H9 (cell line): ENCODE measurements around the gene P4HA2. TPM values are rescaled to one million over a fixed set of nuclear protein-coding genes. Genes with fewer than 3 reads are reported as not detected.

Experiments
- DNase-seq: peaks from one replicate; pipeline ENCODE4 v3.0.0-alpha.2; 2017
- H2AFZ ChIP-seq: one replicate; pipeline ENCODE4 v1.6.1; 2013; ENCODE audit warnings: mild to moderate bottlenecking, low read length, control low read depth, moderate library complexity
- H2AK5ac ChIP-seq: 2 replicates; pipeline ENCODE4 v1.6.1; 2013; ENCODE audit warnings: low read length, control low read depth, mixed read lengths; ENCODE audit not compliant: insufficient read length
- H2BK120ac ChIP-seq: one replicate; pipeline ENCODE4 v1.6.1; 2013; ENCODE audit warnings: low read depth, mild to moderate bottlenecking, low read length, control low read depth, inconsistent platforms; ENCODE audit not compliant: poor library complexity, severe bottlenecking
- H2BK12ac ChIP-seq: 2 replicates; pipeline ENCODE4 v1.6.1; 2013; ENCODE audit warnings: low read length, control low read depth, mixed read lengths, low read depth; ENCODE audit not compliant: insufficient read length
- H2BK15ac ChIP-seq: 2 replicates; pipeline ENCODE4 v1.6.1; 2013; ENCODE audit warnings: low read depth, low read length, control low read depth
- H2BK20ac ChIP-seq: one replicate; pipeline ENCODE4 v1.6.1; 2013; ENCODE audit warnings: low read depth, mild to moderate bottlenecking, low read length, control low read depth, inconsistent platforms; ENCODE audit not compliant: poor library complexity, severe bottlenecking
- H2BK5ac ChIP-seq: 2 replicates; pipeline ENCODE4 v1.6.1; 2013; ENCODE audit warnings: low read length, control low read depth, mixed read lengths; ENCODE audit not compliant: insufficient read length
- H3K14ac ChIP-seq: 2 replicates; pipeline ENCODE4 v1.6.1; 2013; ENCODE audit warnings: low read length, control low read depth; ENCODE audit not compliant: insufficient read depth
- H3K18ac ChIP-seq: 2 replicates; pipeline ENCODE4 v1.6.1; 2013; ENCODE audit warnings: low read depth, mild to moderate bottlenecking, mixed read lengths, low read length, control low read depth; ENCODE audit not compliant: insufficient read length
- H3K23ac ChIP-seq: 2 replicates; pipeline ENCODE4 v1.6.1; 2013; ENCODE audit warnings: low read length, control low read depth, mixed read lengths, low read depth; ENCODE audit not compliant: insufficient read length
- H3K23me2 ChIP-seq: 2 replicates; pipeline ENCODE4 v1.6.1; 2013; ENCODE audit warnings: low read depth, mild to moderate bottlenecking, mixed read lengths, low read length, control low read depth; ENCODE audit not compliant: insufficient read length, poor library complexity, severe bottlenecking
- H3K27ac ChIP-seq: 2 replicates; pipeline ENCODE4 v1.5.1; 2013; ENCODE audit warnings: low read length, control low read depth, mixed read lengths, low read depth; ENCODE audit not compliant: insufficient read length
- H3K27me3 ChIP-seq: 2 replicates; pipeline ENCODE4 v1.6.1; 2013; ENCODE audit warnings: low read length, control low read depth, inconsistent platforms; ENCODE audit not compliant: insufficient read depth
- H3K4ac ChIP-seq: 2 replicates; pipeline ENCODE4 v1.6.1; 2013; ENCODE audit warnings: low read depth, mild to moderate bottlenecking, control low read depth, inconsistent platforms, low read length, moderate library complexity
- H3K4me1 ChIP-seq: 2 replicates; pipeline ENCODE4 v1.6.1; 2013; ENCODE audit warnings: low read length, control low read depth, inconsistent platforms; ENCODE audit not compliant: insufficient read depth
- H3K4me2 ChIP-seq: 2 replicates; pipeline ENCODE4 v1.6.1; 2013; ENCODE audit warnings: low read length, control low read depth, mixed read lengths; ENCODE audit not compliant: insufficient read length, insufficient read depth
- H3K56ac ChIP-seq: 2 replicates; pipeline ENCODE4 v1.6.1; 2013; ENCODE audit warnings: low read depth, mild to moderate bottlenecking, mixed read lengths, low read length, control low read depth; ENCODE audit not compliant: insufficient read length
- H3K79me1 ChIP-seq: 2 replicates; pipeline ENCODE4 v1.6.1; 2013; ENCODE audit warnings: low read depth, mild to moderate bottlenecking, moderate library complexity, low read length, control low read depth, inconsistent platforms; ENCODE audit not compliant: insufficient read depth, poor library complexity, severe bottlenecking
- H3K79me2 ChIP-seq: 2 replicates; pipeline ENCODE4 v1.6.1; 2013; ENCODE audit warnings: low read length, control low read depth, inconsistent platforms; ENCODE audit not compliant: insufficient read depth
- H3K9ac ChIP-seq: 2 replicates; pipeline ENCODE4 v1.6.1; 2013; ENCODE audit warnings: low read length, control low read depth, mixed read lengths; ENCODE audit not compliant: insufficient read length; ENCODE audit errors: extremely low read depth
- H3K9me3 ChIP-seq: one replicate; pipeline ENCODE4 v1.6.1; 2013; ENCODE audit warnings: low read depth, low read length, inconsistent platforms; ENCODE audit not compliant: control insufficient read depth
- H3T11ph ChIP-seq: one replicate; pipeline ENCODE4 v1.6.1; 2013; ENCODE audit warnings: mild to moderate bottlenecking, low read length, control low read depth, inconsistent platforms
- H4K20me1 ChIP-seq: one replicate; pipeline ENCODE4 v1.6.1; 2013; ENCODE audit not compliant: control insufficient read depth, insufficient read length, insufficient read depth
- H4K5ac ChIP-seq: 2 replicates; pipeline ENCODE4 v1.6.1; 2013; ENCODE audit warnings: low read depth, mild to moderate bottlenecking, mixed read lengths, low read length, control low read depth; ENCODE audit not compliant: insufficient read length
- H4K8ac ChIP-seq: replicated peaks from 2 replicates; pipeline ENCODE4 v1.6.1; 2013; ENCODE audit warnings: low read length, control low read depth, mixed read lengths, low read depth; ENCODE audit not compliant: insufficient read length
- H4K91ac ChIP-seq: 2 replicates; pipeline ENCODE4 v1.6.1; 2013; ENCODE audit warnings: low read depth, mild to moderate bottlenecking, moderate library complexity, mixed read lengths, low read length, control low read depth; ENCODE audit not compliant: insufficient read length
- H3K27ac Mint-ChIP-seq, 3 experiments: 2 replicates in 2 of 3; 3 replicates in 1 of 3; pipeline ENCODE4 v1.8.0; 2020 to 2021; ENCODE audit warnings: mixed read lengths in 3 of 3, mild to moderate bottlenecking in 1 of 3, moderate library complexity in 1 of 3
- H3K27me3 Mint-ChIP-seq: 2 replicates; pipeline ENCODE4 v1.8.0; 2021; ENCODE audit warnings: low read depth, mild to moderate bottlenecking, moderate library complexity, mixed read lengths
- H3K36me3 Mint-ChIP-seq, 3 experiments: 2 replicates in 2 of 3; 3 replicates in 1 of 3; pipeline ENCODE4 v1.8.0; 2020 to 2021; ENCODE audit warnings: low read depth in 3 of 3, mixed read lengths in 3 of 3; ENCODE audit not compliant: insufficient read depth in 1 of 3
- H3K4me1 Mint-ChIP-seq, 2 experiments: 2 replicates each; pipeline ENCODE4 v1.8.0; 2020; ENCODE audit warnings: mixed read lengths in 2 of 2
- H3K4me3 Mint-ChIP-seq, 2 experiments: 2 replicates in 1 of 2; 3 replicates in 1 of 2; pipeline ENCODE4 v1.8.0; 2020 to 2021; ENCODE audit warnings: mild to moderate bottlenecking in 2 of 2, mixed read lengths in 2 of 2, moderate library complexity in 1 of 2
- H3K9me3 Mint-ChIP-seq, 2 experiments: 2 replicates in 1 of 2; 3 replicates in 1 of 2; pipeline ENCODE4 v1.8.0; 2020; ENCODE audit warnings: mild to moderate bottlenecking in 2 of 2, mixed read lengths in 2 of 2, moderate library complexity in 1 of 2
- CTCF ChIP-seq: fragments of 200-600 bp; sonication (generic); conservative IDR thresholded peaks from 3 replicates; pipeline ENCODE4 v1.8.0; 2021; ENCODE audit warnings: antibody characterized with exemption, mild to moderate bottlenecking
- WGBS: extraction: QIAGEN DNeasy Blood & Tissue Kit; methylation state at CpG from one replicate; pipeline ENCODE4 v1.1.7; 2013; ENCODE audit warnings: missing lambda C conversion rate, low lambda C conversion rate, mixed read lengths; ENCODE audit not compliant: insufficient read length; ENCODE audit errors: extremely low coverage; 5-methylcytosine and 5-hydroxymethylcytosine counted together
- total RNA-seq: library from RNA; stranded (reverse); gene quantifications from 2 replicates; pipeline ENCODE4 v1.2.1, GENCODE V29; 2021

The P4HA2 gene
- total RNA-seq, 1 experiment from 2014 or later = 15.3 TPM

GRCh38 chr5:132210944-132211343 lies 16.7 kb downstream of the P4HA2 start:
- Histone ChIP-seq H3K23ac (no peak overlapping the region), H4K91ac (no peak overlapping the region), H3K18ac (no peak overlapping the region), H3K4ac (no peak overlapping the region), H2BK20ac (no peak overlapping the region), H3K9ac (no peak overlapping the region), H2AFZ (no peak overlapping the region), H3K27me3 (no peaks in the 10 kb centered on the region), H3K23me2 (no peaks in the 10 kb centered on the region), H3K4me1 (no peaks in the 10 kb centered on the region), H4K8ac (no peak overlapping the region), H3K14ac (no peak overlapping the region), H3K4me2 (no peak overlapping the region), H3K27ac (no peak overlapping the region), H3K9me3 (no peaks in the 10 kb centered on the region), H2BK12ac (no peak overlapping the region), H2BK15ac (no peak overlapping the region), H2BK5ac (no peak overlapping the region), H3K56ac (no peak overlapping the region), H4K20me1 (no peaks in the 10 kb centered on the region), H2AK5ac (no peak overlapping the region), H3T11ph (no peak overlapping the region), H2BK120ac (no peak overlapping the region), H3K79me2 (no peaks in the 10 kb centered on the region), H3K79me1 (no peaks in the 10 kb centered on the region), H4K5ac (no peak overlapping the region)
- Mint-ChIP-seq H3K27me3 (no peaks in the 10 kb centered on the region), H3K4me3 (no peak overlapping the region), H3K4me1 (peaks cover 9% of the 10 kb centered on the region in 2 experiments; a peak in 3 of 4 replicates), H3K27ac (no peak overlapping the region), H3K36me3 (peaks cover 7 to 19% (median 14%) of the 10 kb centered on the region in 3 experiments), H3K9me3 (peaks cover 2 to 5% of the 10 kb centered on the region in 2 experiments; a peak in 3 of 5 replicates)
- no peak for TF ChIP-seq CTCF
- no peak for DNase-seq
- WGBS = no CpG with 5 or more reads among the region's 1 CpG
